Body of pancreas (tissue), 4 donors: ENCODE results near the gene ANKRD10.
"Not testable (repeated sequence)": the region's sequence is repeated elsewhere in the genome, so short reads cannot be mapped to it uniquely, and the experiment has no call there.

Experiments used
- CTCF ChIP-seq, 7 experiments: fragments of 450-650 bp in 4 of 7; fragments of 200-600 bp in 3 of 7; sonication (generic) in 3 of 7; IDR thresholded peaks; one replicate each; pipeline ENCODE4 v1.5.1; 2016 to 2019; ENCODE audit warnings: antibody characterized with exemption in 7 of 7
- POLR2A ChIP-seq, 3 donors: fragments of 450-650 bp; IDR thresholded peaks; one replicate each; pipeline ENCODE4 v1.6.1; 2016; ENCODE audit warnings: antibody characterized with exemption in 3 of 3, mild to moderate bottlenecking in 2 of 3

DNA sequence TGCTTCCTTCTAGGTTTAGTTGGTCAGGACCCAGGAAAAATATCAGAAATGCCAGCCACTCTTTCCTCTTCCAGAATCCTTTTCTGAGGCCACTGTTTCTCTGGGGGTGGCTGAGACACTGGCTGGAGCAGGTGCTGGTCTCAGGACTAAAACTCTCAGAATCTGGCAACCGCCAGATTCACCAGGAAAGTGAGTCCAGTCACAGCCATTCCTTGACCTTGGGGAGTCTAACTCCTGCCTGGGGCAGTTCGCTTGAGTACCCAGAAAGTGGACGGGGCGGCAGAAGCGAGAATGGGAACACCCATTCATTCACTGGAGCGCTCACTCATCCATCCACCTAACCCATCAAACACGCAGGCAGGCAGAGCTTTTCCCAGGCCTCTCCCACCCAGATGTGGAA, 40.7 kb upstream of the ANKRD10 start:
- not testable (repeated sequence) for TF ChIP-seq CTCF, POLR2A (IDR thresholded peaks at IDR 0.05)
